Neural cell (in vitro differentiated cells): ENCODE data around the gene MRPL14. TPM values are rescaled to one million over a fixed set of nuclear protein-coding genes. Genes with fewer than 3 reads are reported as not detected.

Experiments
- H2AFZ ChIP-seq: fragments of 200-600, 300-800 bp; sonication (generic), shearing (Covaris generic); 2 replicates; pipeline ENCODE4 v1.6.0; 2014; ENCODE audit warnings: low read depth, mild to moderate bottlenecking, antibody characterized with exemption, low read length, moderate library complexity
- H3F3A ChIP-seq: fragments of 200-600 bp; shearing (Covaris generic); 2 replicates; pipeline ENCODE4 v1.6.1; 2016; ENCODE audit warnings: mild to moderate bottlenecking, moderate library complexity, mixed read lengths, antibody characterized with exemption, low read length; ENCODE audit not compliant: insufficient read depth, poor library complexity, severe bottlenecking
- H3K27ac ChIP-seq: fragments of 200-600, 300-800 bp; sonication (generic), shearing (Covaris generic); 2 replicates; pipeline ENCODE4 v1.5.1; 2014; ENCODE audit warnings: mild to moderate bottlenecking, low read length, moderate library complexity
- H3K27me3 ChIP-seq: fragments of 300-800, 200-600 bp; sonication (generic), shearing (Covaris generic); 2 replicates; pipeline ENCODE4 v1.6.0; 2014; ENCODE audit warnings: mild to moderate bottlenecking, low read depth, low read length, moderate library complexity; ENCODE audit not compliant: insufficient read depth
- H3K36me3 ChIP-seq: fragments of 300-800, 200-600 bp; sonication (generic), shearing (Covaris generic); 2 replicates; pipeline ENCODE4 v1.5.1; 2014; ENCODE audit warnings: mild to moderate bottlenecking, antibody characterized with exemption, low read length, moderate library complexity; ENCODE audit not compliant: insufficient read depth
- H3K4me2 ChIP-seq: fragments of 300-800, 200-600 bp; sonication (generic), shearing (Covaris generic); 2 replicates; pipeline ENCODE4 v1.6.0; 2014; ENCODE audit warnings: mild to moderate bottlenecking, low read length
- H3K4me3 ChIP-seq: fragments of 300-800, 200-600 bp; sonication (generic), shearing (Covaris generic); 2 replicates; pipeline ENCODE4 v1.5.1; 2014; ENCODE audit warnings: mild to moderate bottlenecking, low read length, moderate library complexity
- H3K79me2 ChIP-seq: fragments of 200-600 bp; shearing (Covaris generic); replicated peaks from 2 replicates; pipeline ENCODE4 v1.6.0; 2014; ENCODE audit warnings: mild to moderate bottlenecking, low read length, moderate library complexity; ENCODE audit not compliant: insufficient read depth
- H3K9ac ChIP-seq: fragments of 300-800, 200-600 bp; sonication (generic), shearing (Covaris generic); 2 replicates; pipeline ENCODE4 v1.6.1; 2016; ENCODE audit warnings: mild to moderate bottlenecking, low read length, mixed read lengths
- H3K9me2 ChIP-seq: fragments of 200-600 bp; shearing (Covaris generic); 2 replicates; pipeline ENCODE4 v1.6.1; 2016; ENCODE audit warnings: mild to moderate bottlenecking, low read length, mixed read lengths; ENCODE audit not compliant: insufficient read depth
- H3K9me3 ChIP-seq: fragments of 200-600, 300-800 bp; sonication (generic), shearing (Covaris generic); 2 replicates; pipeline ENCODE4 v1.6.1; 2016; ENCODE audit warnings: mild to moderate bottlenecking, mixed run types, low read length, moderate library complexity, mixed read lengths
- H4K20me1 ChIP-seq: fragments of 200-600 bp; shearing (Covaris generic); 2 replicates; pipeline ENCODE4 v1.6.1; 2016; ENCODE audit warnings: mild to moderate bottlenecking, mixed run types; ENCODE audit not compliant: insufficient read depth
- EP300 ChIP-seq: fragments of 450-650 bp; conservative IDR thresholded peaks from 2 replicates; pipeline ENCODE4 v1.6.1; 2014; ENCODE audit warnings: antibody characterized with exemption, mild to moderate bottlenecking, moderate library complexity; ENCODE audit not compliant: poor library complexity, severe bottlenecking
- EZH2 ChIP-seq: fragments of 200-600, 300-800 bp; shearing (Covaris generic), sonication (generic); IDR thresholded peaks from 2 replicates; pipeline ENCODE4 v1.6.1; 2014; ENCODE audit warnings: antibody characterized with exemption, low read length, borderline replicate concordance, mild to moderate bottlenecking; ENCODE audit not compliant: insufficient read depth, poor library complexity, severe bottlenecking
- POLR2AphosphoS5 ChIP-seq: IDR thresholded peaks from 2 replicates; pipeline ENCODE4 v1.6.1; 2012
- RAD21 ChIP-seq: fragments of 450-650 bp; conservative IDR thresholded peaks from 2 replicates; pipeline ENCODE4 v1.6.1; 2014; ENCODE audit warnings: antibody characterized with exemption, mild to moderate bottlenecking, moderate library complexity
- SMC3 ChIP-seq: fragments of 450-650 bp; conservative IDR thresholded peaks from 2 replicates; pipeline ENCODE4 v1.6.1; 2014; ENCODE audit warnings: antibody characterized with exemption, mild to moderate bottlenecking, moderate library complexity; ENCODE audit not compliant: poor library complexity
- TAF1 ChIP-seq: IDR thresholded peaks from 2 replicates; pipeline ENCODE4 v1.6.1; 2012; ENCODE audit warnings: low read depth
- polyA plus RNA-seq: library from polyadenylated mRNA; depleted of rRNA; stranded (reverse); fragments of >200 nt; gene quantifications from 2 replicates; pipeline ENCODE4 v1.2.3, GENCODE V29; 2014
- TF ChIP-seq, protein P1 (sequence below): IDR thresholded peaks from 2 replicates; pipeline ENCODE4 v1.6.1; 2012; ENCODE audit warnings: borderline replicate concordance

The MRPL14 gene
- polyA plus RNA-seq, 1 donor from 2014 or later, result 66.4 TPM

DNA sequence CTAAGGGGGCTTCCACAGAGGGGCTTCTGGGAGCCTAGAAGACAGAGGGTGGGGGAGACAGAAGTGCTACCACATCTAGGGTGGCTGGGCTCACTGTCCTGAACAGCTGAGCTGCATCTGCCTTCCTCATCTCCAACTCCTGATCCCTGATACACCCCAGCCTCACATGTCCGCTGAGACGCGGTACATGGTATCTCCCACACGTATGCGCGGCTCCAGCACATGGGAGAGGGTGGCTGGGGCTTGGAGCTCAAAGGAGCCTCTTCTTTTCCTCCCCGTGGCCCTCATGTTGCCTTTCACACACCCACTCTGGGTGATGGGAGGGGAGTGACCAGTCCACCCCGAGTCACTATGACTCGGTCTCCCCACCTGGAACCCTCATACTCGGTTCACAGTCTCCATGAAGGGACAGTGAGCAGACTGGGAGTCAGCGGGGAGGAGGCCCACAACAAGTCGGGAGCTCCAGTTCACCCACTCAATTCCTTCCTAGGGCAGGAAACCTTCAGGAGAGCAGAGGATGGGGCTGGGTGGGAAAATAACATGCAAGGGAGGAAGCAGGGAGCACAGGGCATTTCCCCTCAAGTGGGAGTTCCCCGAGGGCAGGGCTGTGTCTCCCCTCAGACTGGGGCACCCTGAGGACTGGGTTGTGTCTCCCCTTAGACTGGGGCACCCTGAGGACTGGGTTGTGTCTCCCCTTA lies 61.7 kb downstream of the MRPL14 start:
- H3K4me3 ChIP-seq, result no peak overlapping the region
- no peaks in the 10 kb centered on the region for H3K79me2 ChIP-seq
- no peaks in the 10 kb centered on the region for H3K36me3 ChIP-seq
- H3F3A ChIP-seq, result no peaks in the 10 kb centered on the region
- TF ChIP-seq TAF1 (no peak), EP300 (no peak)
- TF ChIP-seq, protein P1, sequence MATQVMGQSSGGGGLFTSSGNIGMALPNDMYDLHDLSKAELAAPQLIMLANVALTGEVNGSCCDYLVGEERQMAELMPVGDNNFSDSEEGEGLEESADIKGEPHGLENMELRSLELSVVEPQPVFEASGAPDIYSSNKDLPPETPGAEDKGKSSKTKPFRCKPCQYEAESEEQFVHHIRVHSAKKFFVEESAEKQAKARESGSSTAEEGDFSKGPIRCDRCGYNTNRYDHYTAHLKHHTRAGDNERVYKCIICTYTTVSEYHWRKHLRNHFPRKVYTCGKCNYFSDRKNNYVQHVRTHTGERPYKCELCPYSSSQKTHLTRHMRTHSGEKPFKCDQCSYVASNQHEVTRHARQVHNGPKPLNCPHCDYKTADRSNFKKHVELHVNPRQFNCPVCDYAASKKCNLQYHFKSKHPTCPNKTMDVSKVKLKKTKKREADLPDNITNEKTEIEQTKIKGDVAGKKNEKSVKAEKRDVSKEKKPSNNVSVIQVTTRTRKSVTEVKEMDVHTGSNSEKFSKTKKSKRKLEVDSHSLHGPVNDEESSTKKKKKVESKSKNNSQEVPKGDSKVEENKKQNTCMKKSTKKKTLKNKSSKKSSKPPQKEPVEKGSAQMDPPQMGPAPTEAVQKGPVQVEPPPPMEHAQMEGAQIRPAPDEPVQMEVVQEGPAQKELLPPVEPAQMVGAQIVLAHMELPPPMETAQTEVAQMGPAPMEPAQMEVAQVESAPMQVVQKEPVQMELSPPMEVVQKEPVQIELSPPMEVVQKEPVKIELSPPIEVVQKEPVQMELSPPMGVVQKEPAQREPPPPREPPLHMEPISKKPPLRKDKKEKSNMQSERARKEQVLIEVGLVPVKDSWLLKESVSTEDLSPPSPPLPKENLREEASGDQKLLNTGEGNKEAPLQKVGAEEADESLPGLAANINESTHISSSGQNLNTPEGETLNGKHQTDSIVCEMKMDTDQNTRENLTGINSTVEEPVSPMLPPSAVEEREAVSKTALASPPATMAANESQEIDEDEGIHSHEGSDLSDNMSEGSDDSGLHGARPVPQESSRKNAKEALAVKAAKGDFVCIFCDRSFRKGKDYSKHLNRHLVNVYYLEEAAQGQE, result no peak
- H3K4me2 ChIP-seq, result no peak overlapping the region
- no peaks in the 10 kb centered on the region for H3K9me2 ChIP-seq
- no peak overlapping the region for H2AFZ ChIP-seq
- H3K27me3 ChIP-seq, result no peaks in the 10 kb centered on the region
- no peak overlapping the region for H3K27ac ChIP-seq
- H4K20me1 ChIP-seq, result no peaks in the 10 kb centered on the region
- no peak overlapping the region for H3K9ac ChIP-seq
- H3K9me3 ChIP-seq, result no peaks in the 10 kb centered on the region

DNA sequence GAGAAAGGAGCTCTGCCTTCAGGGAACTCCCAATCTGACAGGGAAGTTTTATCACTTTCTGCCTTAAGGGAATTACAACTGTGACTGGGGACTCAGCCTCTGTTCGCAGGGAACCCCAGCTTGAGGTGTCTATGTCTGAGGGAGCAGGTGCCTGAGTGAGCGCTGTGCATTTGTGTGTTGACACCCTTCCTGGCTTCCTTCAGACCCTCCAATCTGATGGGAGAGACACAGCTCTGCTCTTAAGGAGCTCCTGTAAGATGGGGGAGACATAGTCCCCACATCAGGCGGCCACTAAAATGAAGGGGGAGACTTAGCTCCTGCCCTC lies 62.3 kb downstream of the MRPL14 start:
- Histone ChIP-seq H4K20me1 (no peaks in the 10 kb centered on the region), H2AFZ (no peak overlapping the region), H3K79me2 (no peaks in the 10 kb centered on the region), H3K27ac (no peak overlapping the region), H3K36me3 (no peaks in the 10 kb centered on the region), H3K4me2 (no peak overlapping the region), H3K27me3 (no peaks in the 10 kb centered on the region), H3F3A (no peaks in the 10 kb centered on the region), H3K9me3 (no peaks in the 10 kb centered on the region), H3K9ac (no peak overlapping the region), H3K4me3 (no peak overlapping the region), H3K9me2 (no peaks in the 10 kb centered on the region)
- TF ChIP-seq TAF1, result no peak
- no peak for TF ChIP-seq SMC3
- TF ChIP-seq POLR2AphosphoS5, result no peak
- TF ChIP-seq RAD21, result no peak
- no peak for TF ChIP-seq EZH2
- TF ChIP-seq, protein P1, result no peak
